A172 (cell line): ENCODE measurements around the gene PRDM16. TPM values are rescaled to one million over a fixed set of nuclear protein-coding genes. Genes with fewer than 3 reads are reported as not detected.

Experiments used
- DNase-seq: peaks from one replicate; pipeline ENCODE4 v3.0.0-alpha.2; 2015; ENCODE audit warnings: low spot score
- total RNA-seq: library from RNA; depleted of rRNA; stranded (reverse); fragments of >200 nt; shearing (Covaris generic); gene quantifications from 2 replicates; pipeline ENCODE4 v1.2.3, GENCODE V29; 2014

PRDM16 gene
- total RNA-seq, 1 experiment from 2014 or later = 0.84 TPM

GRCh38 chr1:3103967-3104677 lies 35.1 kb downstream of the PRDM16 start:
- DNase-seq = no peak

DNA sequence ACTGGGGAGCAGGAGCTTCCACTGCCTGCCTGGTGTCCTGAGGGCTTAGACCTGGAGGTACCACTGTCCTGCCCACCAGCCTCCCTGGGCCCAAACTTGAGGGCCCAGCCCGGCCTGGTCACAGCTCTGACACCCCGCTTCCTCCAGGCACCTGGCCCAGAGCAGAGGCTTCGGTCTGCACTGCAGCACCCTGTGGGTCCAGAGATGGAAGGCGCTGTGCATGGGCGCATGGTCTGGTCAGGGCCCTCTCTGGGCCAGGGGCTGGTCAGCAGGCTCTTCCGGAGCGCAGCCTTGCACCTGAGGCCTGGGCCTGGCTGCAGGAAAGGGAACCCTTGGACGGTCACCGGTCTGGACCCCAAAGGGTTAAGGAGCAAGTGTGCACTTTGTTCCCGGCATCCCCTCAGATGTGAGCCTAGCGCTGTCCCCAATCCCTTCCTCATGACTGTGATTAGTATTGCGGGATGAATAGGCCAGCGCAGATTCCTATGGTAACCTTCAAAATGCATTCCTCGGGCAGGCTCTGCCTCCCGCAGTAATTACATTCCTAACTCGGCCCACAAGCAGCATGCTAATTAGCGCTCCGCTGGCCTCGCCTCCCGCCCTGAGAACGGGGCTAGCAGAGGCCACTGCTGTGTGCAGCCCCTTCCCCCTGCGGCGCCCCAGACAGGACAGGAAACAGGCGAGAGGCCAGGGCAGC lies 36.3 kb downstream of the PRDM16 start:
- DNase-seq = no peak

DNA sequence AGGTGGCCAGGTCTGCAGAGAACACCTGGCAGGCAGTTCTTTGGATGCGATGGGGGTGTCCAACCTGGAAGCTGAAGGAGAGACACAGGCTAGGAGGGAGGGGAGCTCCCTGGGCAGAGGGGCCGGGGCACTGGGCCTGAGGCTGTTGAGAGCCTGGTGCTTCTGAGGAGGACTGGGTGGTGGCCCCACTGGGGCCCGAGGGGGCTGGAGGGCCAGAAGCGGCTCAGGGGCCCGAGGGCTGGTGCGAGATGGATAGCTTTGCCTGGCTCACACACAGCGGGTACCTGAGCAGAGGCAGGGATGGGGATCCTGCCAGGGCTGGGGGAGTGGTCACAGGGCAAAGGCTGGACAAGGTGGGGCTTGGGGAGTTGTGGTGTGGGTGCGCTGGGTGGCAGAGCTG lies 37.2 kb downstream of the PRDM16 start:
- no peak for DNase-seq

- DNase-seq = no peak
Observed at GRCh38 chr1:3107201-3107600, 38.2 kb downstream of the PRDM16 start.

DNA sequence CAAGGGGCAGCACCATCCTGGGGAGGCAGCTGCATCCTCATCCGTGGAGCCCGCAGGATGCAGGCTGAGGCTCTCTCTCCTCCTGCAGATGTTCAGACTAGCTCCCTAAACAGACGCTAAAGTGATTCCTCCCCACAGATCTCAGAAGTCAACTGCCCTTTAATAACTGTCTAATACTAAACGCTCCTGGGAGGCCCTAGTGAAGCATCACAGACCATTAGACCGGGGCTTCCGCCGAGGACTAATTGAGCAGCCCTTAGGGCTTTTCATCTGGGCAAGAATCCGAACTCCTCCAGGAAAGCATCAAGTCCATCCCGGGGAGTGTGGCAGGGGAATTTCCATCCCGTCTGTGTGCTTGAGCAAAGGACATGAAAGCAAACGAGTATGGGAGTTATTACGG lies 40.4 kb downstream of the PRDM16 start:
- DNase-seq = no peak

- no peak for DNase-seq
Observed at GRCh38 chr1:3111348-3112021, 42.5 kb downstream of the PRDM16 start.

- no peak for DNase-seq
Observed at GRCh38 chr1:3112526-3112925, 43.5 kb downstream of the PRDM16 start.

DNA sequence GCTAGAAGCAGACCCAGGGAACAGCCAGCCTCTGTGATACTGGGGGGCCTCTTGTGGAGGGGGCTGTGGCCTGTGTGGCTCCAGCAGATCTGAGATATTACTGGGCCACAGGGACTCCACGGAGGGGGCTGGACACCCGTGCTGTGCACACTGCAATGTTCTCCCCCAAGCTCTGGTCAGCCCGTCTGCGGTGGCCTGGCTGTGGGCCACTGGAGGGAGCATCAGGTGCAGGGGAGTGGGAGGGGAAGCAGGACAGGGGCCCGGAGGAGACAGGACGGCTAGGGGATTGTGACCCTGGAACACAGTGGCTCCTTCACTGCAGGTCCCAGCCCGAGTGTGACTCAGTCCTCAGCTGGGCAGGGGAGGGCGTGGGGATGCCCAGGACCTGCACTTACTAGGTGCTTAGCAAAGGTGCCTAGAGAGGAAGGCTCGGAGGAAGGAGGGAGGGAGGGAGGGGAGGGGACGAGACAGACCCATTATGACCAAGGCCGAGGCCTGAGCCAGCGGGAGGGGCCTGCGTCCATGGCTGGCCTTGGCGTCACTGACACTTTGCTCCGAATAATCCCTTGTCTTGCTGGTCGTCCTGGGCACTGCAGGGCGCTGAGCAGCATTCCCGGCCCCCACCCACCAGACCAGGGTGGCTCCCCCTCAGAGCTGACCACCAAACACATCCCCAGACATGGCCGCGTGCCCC lies 44.2 kb downstream of the PRDM16 start:
- no peak for DNase-seq

DNA sequence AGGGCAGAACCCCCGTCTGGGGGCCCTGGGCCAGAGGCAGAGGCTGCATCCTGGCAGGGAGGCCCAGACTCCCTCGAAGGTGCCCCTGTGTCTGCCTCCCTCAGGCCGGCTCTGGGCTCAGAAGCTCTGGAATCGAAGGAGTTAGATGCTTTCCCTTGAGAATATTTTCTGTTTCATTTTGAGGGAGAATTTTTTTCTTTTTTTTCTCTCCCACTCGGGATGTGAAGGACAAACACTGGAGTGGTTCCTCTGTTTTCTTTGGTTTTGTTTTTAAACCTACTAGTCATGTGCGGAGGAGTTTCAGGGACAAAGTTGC lies 44.7 kb downstream of the PRDM16 start:
- DNase-seq = no peak

GRCh38 chr1:3114131-3114744 lies 45.2 kb downstream of the PRDM16 start:
- DNase-seq = no peak

GRCh38 chr1:3114846-3115245 lies 45.8 kb downstream of the PRDM16 start:
- no peak for DNase-seq

DNA sequence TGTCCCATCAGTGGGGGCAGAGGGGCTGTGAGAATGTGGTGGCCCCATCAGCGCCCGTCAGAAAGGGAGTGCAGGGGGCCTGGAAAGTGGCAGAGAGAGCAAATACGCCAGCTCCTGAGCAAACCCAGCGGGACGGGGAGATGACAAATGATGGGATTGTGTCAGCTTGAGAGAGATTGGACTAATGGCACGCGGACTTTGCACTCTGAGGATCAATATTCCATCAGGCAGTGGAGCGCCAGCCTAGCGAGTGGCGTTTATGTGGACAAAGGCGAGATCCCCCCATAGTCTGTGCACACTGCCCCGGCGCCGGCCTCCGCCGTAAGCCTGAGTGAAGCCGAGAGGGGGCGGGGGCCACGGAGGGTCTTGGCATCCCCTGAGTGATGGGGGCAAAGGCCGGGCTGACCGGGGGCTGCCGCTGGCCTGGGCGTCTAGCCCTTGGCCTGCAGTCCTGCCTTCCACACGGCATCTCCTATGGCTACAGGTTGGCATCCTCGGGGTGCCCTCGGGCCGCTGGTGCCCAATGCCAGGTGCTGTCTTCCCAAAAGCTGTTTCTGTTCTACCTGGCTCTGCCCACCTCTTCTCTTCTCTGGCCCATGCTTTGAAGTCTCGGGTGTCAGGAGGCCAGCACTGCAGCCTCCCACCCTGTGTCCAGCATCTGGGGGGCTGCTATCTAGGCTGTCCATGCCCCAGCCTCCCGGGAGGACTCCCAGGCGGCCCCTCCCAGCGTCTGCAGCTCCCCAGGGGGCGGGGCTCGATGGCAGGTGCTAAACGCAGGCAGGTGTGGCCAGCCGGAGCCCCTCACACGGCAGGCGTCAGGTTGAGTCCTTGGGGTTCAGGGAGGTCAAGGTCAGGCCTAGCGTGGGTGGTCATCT lies 46.5 kb downstream of the PRDM16 start:
- no peak for DNase-seq

DNA sequence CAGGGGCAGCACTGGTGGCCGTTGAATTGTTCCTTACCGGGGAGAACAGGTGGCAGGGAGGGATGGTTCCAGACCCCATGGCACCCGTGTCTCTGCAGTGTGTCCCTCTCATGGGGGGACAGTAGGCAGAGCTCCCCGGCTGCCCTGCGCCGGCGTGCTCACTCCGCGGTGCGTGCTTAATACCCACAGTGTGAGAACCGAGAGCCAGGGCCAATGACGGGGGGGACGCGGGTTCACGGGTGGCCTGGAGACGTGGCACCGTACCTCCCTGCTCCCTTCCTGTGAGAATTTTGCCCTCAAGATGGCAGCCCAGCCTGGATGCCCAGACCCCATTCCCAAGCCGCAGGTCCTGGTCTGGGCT lies 47.1 kb downstream of the PRDM16 start:
- DNase-seq = no peak

DNA sequence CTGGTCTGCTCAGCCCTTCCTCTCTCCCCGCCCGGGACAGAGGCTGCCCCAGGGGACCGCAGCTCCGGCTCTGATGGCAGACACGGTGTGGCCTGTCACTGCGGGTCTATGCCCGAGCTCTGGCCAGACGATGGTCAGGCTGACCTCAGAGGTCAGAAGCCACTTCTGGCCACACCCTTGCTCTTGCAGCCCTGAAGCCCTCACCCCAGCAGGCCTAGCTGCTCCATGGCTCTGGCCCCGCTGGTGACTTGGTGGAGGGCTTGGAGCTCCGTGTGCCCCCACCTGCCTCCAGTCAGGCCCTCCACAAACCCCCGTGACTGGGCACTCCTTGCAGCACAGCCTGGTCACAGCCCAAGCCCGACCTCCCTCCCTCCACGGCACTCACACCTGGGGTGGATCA lies 47.6 kb downstream of the PRDM16 start:
- DNase-seq = no peak

DNA sequence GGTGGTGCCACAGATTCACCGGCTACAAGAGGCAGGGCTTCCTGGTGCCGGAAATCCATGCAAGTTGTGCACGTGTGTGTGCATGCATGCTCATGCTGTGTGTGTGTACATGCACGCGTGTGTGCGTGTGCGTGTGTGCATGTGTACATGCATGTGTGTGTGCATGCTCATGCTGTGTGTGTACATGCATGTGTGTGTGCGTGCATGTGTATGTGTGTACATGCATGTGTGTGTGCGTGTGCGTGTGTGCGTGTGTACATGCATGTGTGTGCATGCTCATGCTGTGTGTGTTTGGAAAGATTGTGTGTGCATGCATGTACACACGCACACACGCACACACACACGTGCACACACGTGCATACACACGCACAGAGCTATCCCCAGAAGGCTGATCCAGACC lies 48.9 kb downstream of the PRDM16 start:
- no peak for DNase-seq

- no peak for DNase-seq
Observed at GRCh38 chr1:3119061-3119460, 50.1 kb downstream of the PRDM16 start.

DNA sequence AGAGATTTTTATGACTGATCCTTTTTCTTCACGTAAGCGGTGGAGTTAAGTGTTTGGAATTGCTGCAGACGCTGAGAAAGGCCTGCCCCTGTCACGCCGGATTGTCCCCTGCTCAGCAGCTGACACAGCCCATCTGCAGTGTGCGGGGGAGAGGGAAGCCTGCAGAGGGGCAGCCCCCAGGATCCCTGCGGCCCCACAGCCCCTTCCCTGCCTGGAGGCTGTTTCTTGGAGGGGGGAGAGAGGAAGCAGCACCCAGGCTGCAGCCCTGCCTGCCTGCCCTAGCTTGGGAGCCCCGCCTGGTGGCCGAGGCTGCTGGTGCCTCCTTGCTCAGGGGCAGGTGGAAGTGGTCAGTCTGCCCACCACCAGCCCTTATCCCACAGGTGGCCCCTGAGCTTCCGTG lies 50.7 kb downstream of the PRDM16 start:
- DNase-seq = no peak

GRCh38 chr1:3120140-3120539 lies 51.1 kb downstream of the PRDM16 start:
- DNase-seq = no peak

DNA sequence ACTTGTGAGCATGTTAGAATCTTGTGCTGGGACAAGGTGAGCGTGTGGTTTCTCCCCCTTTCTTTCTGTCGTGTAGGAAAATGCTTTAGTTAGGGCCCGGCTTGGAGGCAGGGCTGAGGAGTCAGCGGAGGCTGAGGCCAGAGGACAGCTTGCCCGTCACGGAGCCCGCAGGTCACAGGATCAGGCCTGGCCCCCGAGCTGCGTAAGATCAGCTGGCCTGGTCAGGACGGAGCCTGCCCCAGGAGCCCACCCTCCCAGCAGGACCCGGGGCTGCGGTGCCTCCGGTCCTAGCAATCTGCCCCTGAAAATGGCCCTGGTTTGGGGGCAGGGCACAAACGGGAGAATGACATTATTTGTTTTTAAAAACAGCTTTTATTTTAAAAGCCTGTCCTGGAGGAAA lies 52.0 kb downstream of the PRDM16 start:
- no peak for DNase-seq

GRCh38 chr1:3121401-3122210 lies 52.6 kb downstream of the PRDM16 start:
- DNase-seq = no peak
